Lung (tissue), 12 donors: Measurements from ENCODE around the gene LIMK1. TPM values are rescaled to one million over a fixed set of nuclear protein-coding genes. Genes with fewer than 3 reads are reported as not detected.

ENCODE experiments used
- ATAC-seq: fragments of 200-7000 bp; cut with Tn5 transposase; one replicate; pipeline ENCODE4 v1.9.1; 2020; ENCODE audit warnings: moderate number of reproducible peaks; ENCODE audit not compliant: insufficient read depth, low FRiP score
- DNase-seq, 3 donors: peaks; one replicate each; pipeline ENCODE4 v3.0.0-alpha.2; 2013 to 2017
- H3K27ac ChIP-seq, 2 donors: one replicate each; pipeline ENCODE4 v1.5.1; 2013; ENCODE audit warnings: mild to moderate bottlenecking in 2 of 2, moderate library complexity in 2 of 2, control low read depth in 1 of 2, inconsistent platforms in 1 of 2, low read depth in 1 of 2, low read length in 1 of 2
- H3K27me3 ChIP-seq, 3 donors: one replicate each; pipeline ENCODE4 v1.5.1; 2013; ENCODE audit warnings: low read length in 2 of 3; ENCODE audit not compliant: control insufficient read depth in 3 of 3, insufficient read depth in 3 of 3
- H3K36me3 ChIP-seq, 4 donors: one replicate each; pipeline ENCODE4 v1.5.1; 2013; ENCODE audit warnings: low read length in 4 of 4, mild to moderate bottlenecking in 1 of 4, moderate library complexity in 1 of 4; ENCODE audit not compliant: control insufficient read depth in 4 of 4, insufficient read depth in 4 of 4
- H3K4me1 ChIP-seq, 5 donors: one replicate each; pipeline ENCODE4 v1.5.1; 2013; ENCODE audit warnings: low read length in 5 of 5, mild to moderate bottlenecking in 2 of 5, moderate library complexity in 1 of 5; ENCODE audit not compliant: control insufficient read depth in 5 of 5, insufficient read depth in 5 of 5
- H3K4me3 ChIP-seq: one replicate; pipeline ENCODE4 v1.5.1; 2013; ENCODE audit warnings: mild to moderate bottlenecking, control low read depth, moderate library complexity
- H3K9ac ChIP-seq, 2 donors: one replicate each; pipeline ENCODE4 v1.5.1; 2013; ENCODE audit warnings: low read length in 2 of 2, control low read depth in 1 of 2; ENCODE audit not compliant: insufficient read depth in 1 of 2
- H3K9me3 ChIP-seq, 4 donors: one replicate each; pipeline ENCODE4 v1.5.1; 2013; ENCODE audit warnings: low read length in 3 of 4, mild to moderate bottlenecking in 1 of 4, moderate library complexity in 1 of 4; ENCODE audit not compliant: control insufficient read depth in 4 of 4, insufficient read depth in 3 of 4
- WGBS, 2 donors: extraction: QIAGEN DNeasy Blood & Tissue Kit; methylation state at CpG; one replicate each; pipeline ENCODE4 v1.1.7; 2013; 5-methylcytosine and 5-hydroxymethylcytosine counted together
- polyA plus RNA-seq, 2 donors: library from polyadenylated mRNA; stranded (reverse); fragments of 200-250 nt; gene quantifications; one replicate each; pipeline ENCODE4 v1.2.1, GENCODE V29; 2013
- total RNA-seq, 2 donors: library from RNA; depleted of rRNA in 1 of 2; stranded (reverse); fragments of >200 nt in 1 of 2; gene quantifications; one replicate each; pipeline ENCODE4 v1.2.1, GENCODE V29; 2014 to 2021
- TF ChIP-seq, protein P1 (sequence below): IDR thresholded peaks from 2 replicates; pipeline ENCODE4 v1.5.1; 2012; ENCODE audit warnings: mild to moderate bottlenecking; ENCODE audit errors: control extremely low read depth, extremely low read depth
- donor health status: control.
- donor health status: control.
- donor health status: Bipolar disorder and iron deficiency.
- donor health status: healthy.
- donor health status: DM: yes; HTN: yes; CAD: no.

The LIMK1 gene
- total and polyA plus RNA-seq, 4 donors = 11.2 to 41.0 (median 17.3) TPM

GRCh38 chr7:74057987-74058386 lies 25.6 kb upstream of the LIMK1 start:
- Histone ChIP-seq H3K9ac (no peak overlapping the region), H3K27ac (no peak overlapping the region), H3K27me3 (no peaks in the 10 kb centered on the region), H3K36me3 (peaks cover 0 to 35% (median 15%) of the 10 kb centered on the region in 4 donors), H3K4me3 (no peak overlapping the region), H3K4me1 (peaks cover 0 to 4% (median 3%) of the 10 kb centered on the region in 5 donors), H3K9me3 (no peaks in the 10 kb centered on the region)
- WGBS, 2 donors = 38 to 69% methylated on average over 1 of the region's 1 CpG
- ATAC-seq = no peak
- no peak for DNase-seq
- TF ChIP-seq, protein P1, sequence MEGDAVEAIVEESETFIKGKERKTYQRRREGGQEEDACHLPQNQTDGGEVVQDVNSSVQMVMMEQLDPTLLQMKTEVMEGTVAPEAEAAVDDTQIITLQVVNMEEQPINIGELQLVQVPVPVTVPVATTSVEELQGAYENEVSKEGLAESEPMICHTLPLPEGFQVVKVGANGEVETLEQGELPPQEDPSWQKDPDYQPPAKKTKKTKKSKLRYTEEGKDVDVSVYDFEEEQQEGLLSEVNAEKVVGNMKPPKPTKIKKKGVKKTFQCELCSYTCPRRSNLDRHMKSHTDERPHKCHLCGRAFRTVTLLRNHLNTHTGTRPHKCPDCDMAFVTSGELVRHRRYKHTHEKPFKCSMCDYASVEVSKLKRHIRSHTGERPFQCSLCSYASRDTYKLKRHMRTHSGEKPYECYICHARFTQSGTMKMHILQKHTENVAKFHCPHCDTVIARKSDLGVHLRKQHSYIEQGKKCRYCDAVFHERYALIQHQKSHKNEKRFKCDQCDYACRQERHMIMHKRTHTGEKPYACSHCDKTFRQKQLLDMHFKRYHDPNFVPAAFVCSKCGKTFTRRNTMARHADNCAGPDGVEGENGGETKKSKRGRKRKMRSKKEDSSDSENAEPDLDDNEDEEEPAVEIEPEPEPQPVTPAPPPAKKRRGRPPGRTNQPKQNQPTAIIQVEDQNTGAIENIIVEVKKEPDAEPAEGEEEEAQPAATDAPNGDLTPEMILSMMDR = no peak

- ATAC-seq = no peak
- TF ChIP-seq, protein P1 = no peak
- Histone ChIP-seq H3K4me3 (no peak overlapping the region), H3K36me3 (peaks cover 0 to 32% (median 15%) of the 10 kb centered on the region in 4 donors), H3K9me3 (no peaks in the 10 kb centered on the region), H3K4me1 (peaks cover 0 to 4% (median 3%) of the 10 kb centered on the region in 5 donors), H3K27me3 (no peaks in the 10 kb centered on the region), H3K27ac (no peak overlapping the region), H3K9ac (no peak overlapping the region)
- DNase-seq = no peak
- 90 to 94% methylated on average over 7 of the region's 7 CpGs for WGBS, 2 donors
Observed at GRCh38 chr7:74058486-74058885, 25.1 kb upstream of the LIMK1 start.

DNA sequence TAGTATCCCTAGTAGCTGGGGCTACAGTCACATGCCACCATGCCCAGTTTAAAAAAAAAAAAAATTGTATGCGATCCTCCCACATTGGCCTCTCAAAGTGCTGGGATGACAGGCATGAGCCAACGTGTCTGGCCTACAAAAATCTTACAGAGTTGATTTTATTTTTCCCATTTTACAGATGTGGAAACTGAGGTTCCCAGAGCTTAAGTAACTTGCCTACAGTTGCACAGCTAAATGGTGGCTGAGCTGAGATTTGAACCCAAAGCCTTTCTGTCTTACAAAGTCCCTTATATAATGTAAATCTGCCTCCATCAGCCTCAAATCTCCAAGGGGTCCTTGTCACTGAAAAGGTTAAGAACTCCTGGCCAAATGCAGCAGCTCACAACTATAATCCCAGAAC lies 24.6 kb upstream of the LIMK1 start:
- Histone ChIP-seq H3K9ac (no peak overlapping the region), H3K36me3 (peaks cover 0 to 35% (median 15%) of the 10 kb centered on the region in 4 donors), H3K9me3 (no peaks in the 10 kb centered on the region), H3K4me3 (no peak overlapping the region), H3K27ac (no peak overlapping the region), H3K4me1 (peaks cover 0 to 4% (median 3%) of the 10 kb centered on the region in 5 donors), H3K27me3 (no peaks in the 10 kb centered on the region)
- 84 to 93% methylated on average over 2 of the region's 2 CpGs for WGBS, 2 donors
- TF ChIP-seq, protein P1 = no peak
- no peak for DNase-seq
- no peak for ATAC-seq
